ENCODE measurements around the gene DMRTB1.

Gene DMRTB1

GRCh38 chr1:53511323-53511932, 52.2 kb downstream of the DMRTB1 start:
- no peak for DNase-seq

GRCh38 chr1:53511933-53512806, 53.0 kb downstream of the DMRTB1 start:
- DNase-seq, result no peak

- DNase-seq, result no peak
These were observed 53.9 kb downstream of the DMRTB1 start for GRCh38 chr1:53512807-53513755.

GRCh38 chr1:53513846-53514245, 54.6 kb downstream of the DMRTB1 start:
- DNase-seq, result no peak

GRCh38 chr1:53514436-53514835, 55.2 kb downstream of the DMRTB1 start:
- no peak for DNase-seq

- DNase-seq, result no peak
These were observed 57.0 kb downstream of the DMRTB1 start for GRCh38 chr1:53516181-53516580.
